Activated CD4-positive, alpha-beta T cell treated with anti-CD3 and anti-CD28 coated beads, Interleukin-2, amount 10 ng/mL, durations not matched to agents 24 days and 14 days (primary cell): ENCODE measurements around the gene CALML6. TPM values are rescaled to one million over a fixed set of nuclear protein-coding genes. Genes with fewer than 3 reads are reported as not detected.
A peak's percentile ranks its signal among the peaks of the same experiment; 100 is the strongest.
"Not testable (repeated sequence)": the region's sequence is repeated elsewhere in the genome, so short reads cannot be mapped to it uniquely, and the experiment has no call there.

Experiments
- DNase-seq: peaks from one replicate; pipeline ENCODE4 v3.0.0; 2022
- H3K27ac Mint-ChIP-seq: one replicate; pipeline ENCODE4 v1.8.0; 2022; ENCODE audit warnings: mild to moderate bottlenecking, mixed read lengths
- H3K27me3 Mint-ChIP-seq: one replicate; pipeline ENCODE4 v1.8.0; 2022; ENCODE audit warnings: mixed read lengths
- H3K36me3 Mint-ChIP-seq: one replicate; pipeline ENCODE4 v1.8.0; 2022; ENCODE audit warnings: low read depth, mild to moderate bottlenecking, mixed read lengths
- H3K4me1 Mint-ChIP-seq: one replicate; pipeline ENCODE4 v1.8.0; 2021; ENCODE audit warnings: mixed read lengths
- H3K4me3 Mint-ChIP-seq: one replicate; pipeline ENCODE4 v1.8.0; 2022; ENCODE audit warnings: mild to moderate bottlenecking, moderate library complexity, mixed read lengths
- H3K9me3 Mint-ChIP-seq: one replicate; pipeline ENCODE4 v1.8.0; 2021; ENCODE audit warnings: mixed read lengths
- intact Hi-C: fragments of 100-400 bp; cut with micrococcal nuclease; formaldehyde crosslinking; loops from one replicate; pipeline ENCODE4 v1.15.1; 2023
- total RNA-seq: library from RNA; stranded (reverse); gene quantifications from 2 replicates; pipeline ENCODE4 v1.2.3, GENCODE V29; 2022

CALML6 gene
- total RNA-seq, 1 donor from 2014 or later = not detected

DNA sequence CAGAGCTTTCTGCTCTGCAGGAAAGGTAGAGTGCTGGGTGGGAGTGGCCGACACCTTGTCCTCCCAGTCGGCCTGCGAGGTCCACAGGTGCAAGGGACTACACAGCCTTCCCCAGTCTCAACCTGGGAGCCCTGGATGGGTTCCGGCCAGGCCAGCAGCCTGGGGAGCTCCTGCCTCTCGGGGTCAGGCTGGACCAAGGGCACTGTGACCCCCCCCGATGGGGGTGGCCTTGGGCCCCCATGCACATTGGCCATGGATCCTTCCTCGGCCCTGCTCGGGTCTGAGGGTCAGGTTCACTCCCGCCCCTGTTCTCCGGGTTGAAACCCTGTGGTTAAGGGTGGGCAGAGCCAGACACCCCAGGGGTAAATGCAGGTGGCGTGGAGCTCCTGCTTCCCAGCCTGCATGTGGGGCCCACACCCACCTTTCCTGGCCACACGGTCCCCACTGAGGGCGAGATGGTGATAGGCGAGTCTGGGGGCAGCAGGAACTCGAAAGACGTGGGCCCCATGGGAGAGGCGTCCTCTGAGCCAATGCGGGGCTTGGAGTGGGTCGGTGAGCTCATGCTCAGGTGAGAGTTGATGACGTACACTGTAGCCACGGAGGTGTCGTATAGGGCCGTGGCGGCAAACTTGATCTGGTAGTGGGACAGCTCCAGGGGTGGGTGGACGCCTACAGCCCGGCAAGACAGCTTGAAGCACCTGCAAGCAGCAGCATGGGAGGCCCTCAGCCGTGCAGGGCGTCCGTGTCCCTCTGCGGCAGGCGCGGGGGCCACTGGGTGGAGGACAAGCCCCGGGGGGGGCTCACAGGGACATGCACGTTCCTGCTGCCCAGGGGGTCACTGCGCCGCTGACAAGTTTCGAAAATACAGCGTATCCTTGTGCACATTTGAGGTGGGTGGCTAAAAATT lies 14.8 kb downstream of the CALML6 start:
- no peak overlapping the region for H3K27ac Mint-ChIP-seq
- DNase-seq = peak; percentile 54
- intact Hi-C loops = no loop called here
- H3K27me3 Mint-ChIP-seq = no peaks in the 10 kb centered on the region
- H3K36me3 Mint-ChIP-seq = peaks cover 2% of the 10 kb centered on the region
- H3K4me1 Mint-ChIP-seq = no peaks in the 10 kb centered on the region
- no peak overlapping the region for H3K4me3 Mint-ChIP-seq
- peaks cover 14% of the 10 kb centered on the region for H3K9me3 Mint-ChIP-seq

DNA sequence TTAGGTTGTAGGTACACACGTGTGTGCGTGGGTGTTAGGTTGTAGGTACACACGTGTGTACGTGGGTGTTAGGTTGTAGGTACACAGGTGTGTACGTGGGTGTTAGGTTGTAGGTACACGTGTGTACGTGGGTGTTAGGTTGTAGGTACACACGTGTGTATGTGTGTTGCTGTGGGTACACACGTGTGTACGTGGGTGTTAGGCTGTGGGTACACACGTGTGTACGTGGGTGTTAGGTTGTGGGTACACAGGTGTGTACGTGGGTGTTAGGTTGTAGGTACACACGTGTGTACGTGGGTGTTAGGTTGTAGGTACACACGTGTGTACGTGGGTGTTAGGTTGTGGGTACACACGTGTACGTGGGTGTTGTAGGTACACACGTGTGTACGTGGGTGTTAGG lies 19.8 kb downstream of the CALML6 start:
- intact Hi-C loops, H3K27ac Mint-ChIP-seq, H3K4me3 Mint-ChIP-seq, H3K27me3 Mint-ChIP-seq, DNase-seq, H3K36me3 Mint-ChIP-seq, H3K4me1 Mint-ChIP-seq: not testable (repeated sequence)
- peaks cover 20% of the 10 kb centered on the region for H3K9me3 Mint-ChIP-seq

DNA sequence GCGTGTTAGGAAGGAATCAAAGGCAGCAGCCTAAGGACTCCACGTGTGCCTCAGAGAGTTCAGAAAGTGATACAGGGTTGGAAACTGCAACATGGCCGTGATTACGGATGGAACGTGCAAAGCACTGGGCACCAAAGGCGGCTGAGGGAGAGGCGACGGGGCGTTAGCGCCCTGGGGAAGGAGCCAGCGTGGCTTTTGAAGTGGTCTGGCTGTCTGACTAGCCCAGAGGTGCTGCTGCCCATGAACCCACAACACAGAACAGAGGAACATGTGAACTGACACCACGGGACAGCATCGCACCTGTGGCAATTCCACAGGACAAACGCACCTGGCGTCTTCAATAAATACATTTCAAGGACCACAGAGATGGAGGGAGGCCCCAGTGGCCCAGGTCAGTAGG lies 22.0 kb downstream of the CALML6 start:
- H3K9me3 Mint-ChIP-seq = peaks cover 20% of the 10 kb centered on the region
- intact Hi-C loops = no loop called here
- no peak for DNase-seq
- H3K27ac Mint-ChIP-seq = no peak overlapping the region
- no peaks in the 10 kb centered on the region for H3K4me1 Mint-ChIP-seq
- H3K36me3 Mint-ChIP-seq = peaks cover 2% of the 10 kb centered on the region
- H3K27me3 Mint-ChIP-seq = no peaks in the 10 kb centered on the region
- no peak overlapping the region for H3K4me3 Mint-ChIP-seq

DNA sequence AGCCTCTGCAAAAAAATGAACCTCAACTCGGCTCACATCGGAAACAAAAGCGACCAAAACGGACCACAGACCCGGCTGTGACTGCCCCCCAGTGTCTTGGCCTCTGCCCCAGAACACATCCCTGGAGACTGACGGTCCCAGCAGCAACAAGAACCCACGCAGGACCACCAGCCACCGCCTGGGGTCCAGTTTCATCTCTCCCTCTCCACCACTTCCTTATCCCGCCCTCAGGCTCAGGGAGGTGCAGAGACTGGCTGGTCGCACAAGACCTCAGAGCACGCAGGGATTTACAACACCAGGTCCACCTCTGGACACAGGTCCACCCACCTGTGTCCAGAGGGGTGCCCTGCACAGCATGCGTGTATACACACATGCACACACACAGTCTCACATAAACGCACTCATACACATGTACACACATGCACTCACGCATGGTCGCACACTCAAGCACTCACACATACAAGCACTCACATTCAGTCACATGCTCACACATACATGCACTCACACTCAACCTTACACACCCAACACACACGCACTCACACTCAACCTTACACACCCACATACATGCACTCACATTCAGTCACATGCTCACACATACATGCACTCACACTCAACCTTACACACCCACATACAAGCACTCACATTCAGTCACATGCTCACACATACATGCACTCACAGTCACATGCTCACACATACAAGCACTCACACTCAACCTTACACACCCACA lies 22.7 kb downstream of the CALML6 start:
- intact Hi-C loops = no loop called here
- no peak overlapping the region for H3K4me3 Mint-ChIP-seq
- peaks cover 20% of the 10 kb centered on the region for H3K9me3 Mint-ChIP-seq
- H3K4me1 Mint-ChIP-seq = no peaks in the 10 kb centered on the region
- H3K36me3 Mint-ChIP-seq = peaks cover 2% of the 10 kb centered on the region
- H3K27ac Mint-ChIP-seq = no peak overlapping the region
- H3K27me3 Mint-ChIP-seq = no peaks in the 10 kb centered on the region
- no peak for DNase-seq

DNA sequence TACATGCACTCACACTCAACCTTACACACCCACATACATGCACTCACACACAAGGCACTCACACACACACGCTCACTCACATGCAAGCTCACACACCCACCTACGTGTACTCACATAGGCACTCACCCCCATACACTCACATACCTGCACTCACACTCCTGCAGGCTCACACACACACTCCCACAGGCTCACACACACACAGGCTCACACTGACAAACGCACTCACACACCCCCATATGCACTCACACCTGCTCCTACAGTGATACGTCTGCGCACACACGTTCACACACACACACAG lies 23.2 kb downstream of the CALML6 start:
- peaks cover 2% of the 10 kb centered on the region for H3K36me3 Mint-ChIP-seq
- no peaks in the 10 kb centered on the region for H3K4me1 Mint-ChIP-seq
- intact Hi-C loops = no loop called here
- no peaks in the 10 kb centered on the region for H3K27me3 Mint-ChIP-seq
- H3K27ac Mint-ChIP-seq = no peak overlapping the region
- peaks cover 20% of the 10 kb centered on the region for H3K9me3 Mint-ChIP-seq
- no peak for DNase-seq
- no peak overlapping the region for H3K4me3 Mint-ChIP-seq

DNA sequence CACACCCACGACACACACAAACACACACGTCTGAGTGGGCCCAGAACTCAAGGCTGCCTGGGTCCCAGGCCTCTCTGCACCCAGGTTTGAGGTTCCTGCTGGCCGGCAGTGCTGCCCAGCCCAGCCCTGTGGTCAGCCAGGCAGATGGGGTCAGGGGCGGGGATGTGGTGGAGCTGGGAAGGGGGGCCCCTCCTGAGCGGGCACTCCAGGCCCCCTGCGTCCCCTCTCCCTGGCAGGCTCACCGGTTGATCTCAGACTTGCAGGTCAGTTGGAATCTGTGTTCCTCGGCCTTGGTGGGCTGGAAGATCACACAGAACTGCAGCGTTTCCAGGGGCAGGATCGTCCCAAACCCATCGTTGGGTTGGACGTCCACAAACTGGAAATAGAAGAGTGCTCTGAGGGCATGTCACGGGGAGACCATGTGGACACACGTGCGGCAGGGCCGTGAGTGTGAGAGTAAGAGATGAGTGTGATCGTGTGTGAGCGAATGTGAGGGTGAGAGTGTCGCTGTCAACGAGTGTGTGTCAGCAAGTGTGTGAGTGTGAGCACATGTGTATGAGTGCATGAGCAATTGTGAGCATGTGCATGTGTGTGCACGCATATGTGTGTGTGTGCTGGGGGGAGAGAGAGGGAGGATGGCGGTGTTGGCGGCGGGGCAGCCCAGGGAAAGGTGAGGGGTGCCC lies 23.7 kb downstream of the CALML6 start:
- Mint-ChIP-seq H3K27ac (no peak overlapping the region), H3K9me3 (peaks cover 15% of the 10 kb centered on the region), H3K4me1 (no peaks in the 10 kb centered on the region), H3K36me3 (peaks cover 2% of the 10 kb centered on the region), H3K4me3 (no peak overlapping the region), H3K27me3 (no peaks in the 10 kb centered on the region)
- intact Hi-C loops = no loop called here
- no peak for DNase-seq

DNA sequence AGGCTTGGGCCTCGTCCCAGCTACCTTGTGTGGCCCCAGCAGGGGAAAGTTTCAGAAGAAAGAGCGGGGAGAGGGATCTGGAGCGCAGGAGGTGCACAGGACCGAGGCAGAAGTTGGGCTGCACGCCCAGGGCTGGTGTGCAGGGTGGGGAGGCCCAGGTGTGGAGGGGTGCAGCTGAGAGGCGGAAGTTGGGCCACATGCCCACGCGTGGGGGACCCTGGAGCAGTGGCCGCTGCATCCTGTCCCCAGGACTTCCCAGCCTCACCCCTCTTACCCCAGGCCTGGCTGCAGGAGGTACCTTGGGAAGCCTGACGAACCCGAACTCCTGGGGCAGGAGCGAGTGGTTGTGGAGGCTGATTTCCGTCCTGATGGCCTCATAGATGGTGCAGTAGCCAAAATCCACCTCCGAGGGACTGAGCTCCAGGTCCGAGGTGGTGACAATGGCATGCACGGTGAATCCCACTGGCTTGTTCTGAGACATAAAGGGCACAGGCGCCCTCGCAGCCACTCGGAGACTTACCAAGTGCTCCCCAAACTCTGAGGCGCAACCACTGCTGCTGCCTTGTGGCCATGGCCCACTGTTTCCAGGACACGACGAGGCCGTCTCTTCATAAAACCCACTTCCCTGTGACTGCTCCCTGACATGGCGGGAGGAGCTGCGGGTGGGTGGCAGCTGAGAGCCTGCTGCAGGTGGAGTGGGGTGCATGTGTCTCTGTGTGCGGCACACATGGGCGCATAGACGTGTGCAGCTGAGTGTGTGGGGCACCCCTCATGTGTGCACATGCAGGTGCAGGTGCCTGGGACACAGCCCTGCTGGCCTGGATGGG lies 24.4 kb downstream of the CALML6 start:
- no peak overlapping the region for H3K27ac Mint-ChIP-seq

DNA sequence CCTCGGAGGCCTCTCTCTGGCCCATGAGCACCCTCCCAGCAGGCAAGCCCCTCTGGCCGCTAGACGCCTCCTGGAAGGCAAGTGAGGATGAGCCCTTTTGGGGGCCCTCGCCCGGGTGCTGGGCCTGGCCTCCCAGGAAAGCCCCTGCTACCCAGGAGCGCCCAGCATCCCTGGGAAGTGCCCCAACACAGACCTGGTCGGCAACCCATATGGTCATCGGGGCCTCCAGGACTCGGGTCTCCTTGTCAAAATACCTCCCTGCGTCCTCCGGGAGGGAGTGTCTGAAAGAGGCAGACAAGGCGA lies 25.0 kb downstream of the CALML6 start:
- Mint-ChIP-seq H3K4me1 (no peaks in the 10 kb centered on the region), H3K36me3 (no peaks in the 10 kb centered on the region), H3K27me3 (no peaks in the 10 kb centered on the region), H3K4me3 (no peak overlapping the region), H3K9me3 (peaks cover 6% of the 10 kb centered on the region), H3K27ac (no peak overlapping the region)
- intact Hi-C loops = no loop called here
- DNase-seq = no peak

More for the DNA sequence above, 24.4 kb downstream of the CALML6 start:
- intact Hi-C loops = no loop called here
- Mint-ChIP-seq H3K4me3 (no peak overlapping the region), H3K4me1 (no peaks in the 10 kb centered on the region), H3K27me3 (no peaks in the 10 kb centered on the region), H3K9me3 (peaks cover 8% of the 10 kb centered on the region), H3K36me3 (no peaks in the 10 kb centered on the region)
- DNase-seq = no peak

DNA sequence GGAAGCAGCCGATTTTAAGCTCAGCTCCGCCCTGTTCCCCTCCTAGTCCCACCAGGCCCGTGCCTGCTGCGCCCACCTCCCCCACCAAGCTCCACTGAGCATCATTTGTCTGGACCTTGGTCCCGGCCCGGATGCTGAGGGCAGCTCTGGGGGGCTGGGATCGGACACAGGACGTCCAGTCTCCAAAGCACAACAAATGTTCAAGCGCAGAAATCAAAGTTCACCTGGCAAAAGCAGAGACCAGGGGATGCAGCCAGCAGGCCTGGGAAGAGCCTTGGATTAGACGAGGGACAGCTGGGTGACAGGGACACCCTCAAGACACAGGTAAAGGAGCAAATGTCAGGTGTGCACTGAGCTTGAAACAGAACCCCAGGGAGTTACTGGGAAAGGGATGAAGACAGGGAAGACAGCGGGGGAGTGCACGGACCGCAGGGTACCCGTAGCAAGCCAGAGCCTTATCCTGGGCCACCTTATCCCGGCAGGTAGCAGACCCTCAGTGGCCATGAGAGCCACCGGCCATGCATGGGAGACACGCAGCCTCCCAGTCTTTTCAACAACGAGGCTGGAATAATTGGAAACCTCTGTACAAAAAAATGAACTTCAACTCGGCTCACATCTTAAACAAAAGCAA lies 26.3 kb downstream of the CALML6 start:
- intact Hi-C loops = no loop called here
- Mint-ChIP-seq H3K27ac (no peak overlapping the region), H3K4me1 (no peaks in the 10 kb centered on the region)

DNA sequence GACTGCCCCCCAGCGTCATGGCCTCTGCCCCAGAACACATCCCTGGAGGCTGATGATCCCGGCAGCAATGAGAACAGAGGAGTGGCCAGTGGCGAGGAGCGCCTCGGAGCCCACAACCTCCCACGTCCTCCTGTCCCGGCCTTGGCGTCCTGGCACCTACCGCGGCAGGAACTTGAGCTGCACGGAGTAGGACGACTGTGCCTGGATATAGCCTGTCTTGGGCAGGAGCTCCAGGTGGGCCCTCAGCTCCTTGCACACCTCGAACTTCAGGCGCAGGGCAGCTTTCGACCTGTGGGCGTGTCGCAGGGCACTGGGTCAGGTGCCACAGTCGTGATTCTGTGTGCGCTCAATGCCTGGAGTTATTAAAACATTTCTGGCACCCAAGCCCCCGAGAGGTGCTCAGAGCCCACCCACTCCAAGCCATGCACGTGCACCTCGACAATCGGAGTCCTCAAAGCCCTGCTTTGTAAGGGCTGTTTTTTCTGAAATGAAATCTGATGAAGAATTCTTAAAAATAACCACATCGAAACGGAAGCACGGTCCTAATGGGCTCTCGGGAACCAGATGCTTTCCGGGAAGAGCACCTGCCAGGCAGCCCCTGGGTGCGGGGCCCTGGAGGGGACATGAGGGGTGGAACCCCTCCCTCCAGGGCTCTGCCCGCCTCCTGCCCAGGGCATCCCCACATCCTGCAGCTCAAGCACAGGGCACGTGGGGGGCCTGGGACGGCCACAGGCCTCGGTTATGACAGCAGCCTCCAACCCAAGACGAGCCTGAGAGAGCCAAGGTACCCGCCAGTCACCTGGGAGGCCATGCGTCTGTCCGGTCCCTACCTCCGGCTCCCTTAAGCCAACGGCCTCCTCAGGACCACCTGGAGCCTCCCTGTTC lies 27.1 kb downstream of the CALML6 start:
- no peak overlapping the region for H3K27ac Mint-ChIP-seq
- intact Hi-C loops = no loop called here

More for the DNA sequence above, 26.3 kb downstream of the CALML6 start:
- Mint-ChIP-seq H3K27me3 (no peaks in the 10 kb centered on the region), H3K9me3 (no peaks in the 10 kb centered on the region), H3K4me3 (no peak overlapping the region), H3K36me3 (no peaks in the 10 kb centered on the region)
- no peak for DNase-seq

DNA sequence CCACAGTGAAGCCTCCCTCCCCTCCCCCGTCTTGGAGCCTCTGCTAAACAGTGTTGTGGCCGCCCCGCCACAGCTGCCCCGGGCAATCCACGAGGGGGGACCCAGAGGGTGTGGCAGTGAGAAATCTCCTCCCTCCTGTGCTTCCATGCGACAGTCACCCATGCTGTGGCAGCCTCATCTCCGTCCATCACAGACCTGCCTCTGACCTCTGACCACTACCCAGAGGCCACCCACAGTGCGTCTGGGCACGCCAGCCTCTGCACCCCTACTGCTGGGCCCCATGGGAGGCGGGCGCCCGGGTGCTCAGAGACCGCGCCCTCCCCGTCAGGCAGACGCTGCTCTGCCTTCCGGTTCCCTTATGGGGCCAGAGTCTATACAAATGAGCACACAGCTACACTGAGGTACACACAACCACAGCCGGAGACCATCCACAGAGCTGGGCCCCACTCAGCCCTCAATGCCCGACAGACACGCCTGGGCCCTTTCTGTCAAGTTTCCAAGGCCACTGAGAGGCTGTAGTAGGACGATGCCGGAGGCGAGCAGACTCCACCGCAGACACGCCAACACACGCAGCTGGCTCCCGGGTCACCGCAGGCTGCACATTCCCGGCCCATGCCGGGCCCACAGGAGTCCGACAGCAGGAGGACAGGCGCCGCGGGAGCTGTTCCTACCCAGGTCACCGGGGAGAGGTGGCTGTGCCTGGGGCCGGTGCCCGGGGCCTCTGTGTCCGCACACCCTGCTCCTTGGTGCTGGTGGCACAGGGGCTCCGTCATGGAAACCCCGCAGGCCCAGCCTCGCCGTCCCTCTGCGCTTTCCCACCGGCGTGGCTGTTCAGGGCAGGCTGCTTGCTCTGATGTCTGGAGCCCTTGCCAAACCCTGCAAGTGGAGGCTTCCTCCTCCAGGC lies 27.9 kb downstream of the CALML6 start:
- Mint-ChIP-seq H3K4me3 (no peak overlapping the region), H3K4me1 (no peaks in the 10 kb centered on the region), H3K9me3 (no peaks in the 10 kb centered on the region), H3K36me3 (no peaks in the 10 kb centered on the region), H3K27me3 (no peaks in the 10 kb centered on the region), H3K27ac (no peak overlapping the region)
- intact Hi-C loops = no loop called here
- no peak for DNase-seq

More for the DNA sequence above, 27.1 kb downstream of the CALML6 start:
- H3K36me3 Mint-ChIP-seq = no peaks in the 10 kb centered on the region
- H3K4me1 Mint-ChIP-seq = no peaks in the 10 kb centered on the region
- H3K4me3 Mint-ChIP-seq = no peak overlapping the region
- H3K27me3 Mint-ChIP-seq = no peaks in the 10 kb centered on the region
- no peaks in the 10 kb centered on the region for H3K9me3 Mint-ChIP-seq
- no peak for DNase-seq
